Endodermal cell (in vitro differentiated cells): ENCODE measurements around the gene SYNE2. TPM values are rescaled to one million over a fixed set of nuclear protein-coding genes. Genes with fewer than 3 reads are reported as not detected.

Experiments
- DNase-seq: peaks from one replicate; pipeline ENCODE4 v3.0.0-alpha.2; 2017
- H3K27ac ChIP-seq: 2 replicates; pipeline ENCODE4 v1.5.1; 2013; ENCODE audit warnings: mild to moderate bottlenecking, low read depth, low read length, moderate library complexity
- H3K27me3 ChIP-seq: 2 replicates; pipeline ENCODE4 v1.6.1; 2013; ENCODE audit warnings: mild to moderate bottlenecking, low read length, moderate library complexity; ENCODE audit not compliant: insufficient read depth, control insufficient read depth, poor library complexity, severe bottlenecking
- H3K36me3 ChIP-seq: 2 replicates; pipeline ENCODE4 v1.7.0; 2013; ENCODE audit warnings: mild to moderate bottlenecking, low read length, moderate library complexity; ENCODE audit not compliant: control insufficient read depth, insufficient read depth
- H3K4me1 ChIP-seq: one replicate; pipeline ENCODE4 v1.7.0; 2013; ENCODE audit warnings: low read length; ENCODE audit not compliant: control insufficient read depth, insufficient read depth
- H3K4me3 ChIP-seq: 2 replicates; pipeline ENCODE4 v1.5.1; 2013; ENCODE audit warnings: mild to moderate bottlenecking, low read length, moderate library complexity
- H3K9ac ChIP-seq: 2 replicates; pipeline ENCODE4 v1.6.1; 2013; ENCODE audit warnings: mild to moderate bottlenecking, low read length, moderate library complexity; ENCODE audit not compliant: poor library complexity, severe bottlenecking; ENCODE audit errors: extremely low read depth
- H3K9me3 ChIP-seq: 2 replicates; pipeline ENCODE4 v1.6.1; 2013; ENCODE audit warnings: mild to moderate bottlenecking, low read length, moderate library complexity; ENCODE audit not compliant: control insufficient read depth
- H3K27ac Mint-ChIP-seq: 2 replicates; pipeline ENCODE4 v1.8.0; 2020; ENCODE audit warnings: mixed read lengths
- H3K27me3 Mint-ChIP-seq: 2 replicates; pipeline ENCODE4 v1.8.0; 2021; ENCODE audit warnings: mild to moderate bottlenecking, mixed read lengths; ENCODE audit not compliant: insufficient read depth
- H3K36me3 Mint-ChIP-seq: 2 replicates; pipeline ENCODE4 v1.8.0; 2020; ENCODE audit warnings: low read depth, mixed read lengths
- H3K4me1 Mint-ChIP-seq: 2 replicates; pipeline ENCODE4 v1.8.0; 2020; ENCODE audit warnings: mixed read lengths
- H3K4me3 Mint-ChIP-seq: 2 replicates; pipeline ENCODE4 v1.8.0; 2020; ENCODE audit warnings: mild to moderate bottlenecking, moderate library complexity, mixed read lengths
- H3K9me3 Mint-ChIP-seq: 2 replicates; pipeline ENCODE4 v1.8.0; 2020; ENCODE audit warnings: mild to moderate bottlenecking, mixed read lengths
- WGBS, 2 experiments: methylation state at CpG; one replicate each; pipeline versions ENCODE4 v1.1.5 to v1.1.7; 2013; ENCODE audit warnings: missing lambda C conversion rate in 2 of 2, mixed read lengths in 1 of 2; ENCODE audit not compliant: insufficient coverage in 1 of 2, insufficient read length in 1 of 2; 5-methylcytosine and 5-hydroxymethylcytosine counted together
- total RNA-seq, 2 donors: library from RNA; stranded (reverse); fragmentation: NEBNext Ultra II Directional in 1 of 2; extraction: Animal tissue kit (Norgen Biotek cat#: 25700) in 1 of 2; gene quantifications; 2 replicates in 1 of 2; 3 replicates in 1 of 2; pipeline ENCODE4 v1.2.1, GENCODE V29; 2021
- TF ChIP-seq, protein P1 (sequence below): fragments of 200-600 bp; sonication (generic); conservative IDR thresholded peaks from 2 replicates; pipeline ENCODE4 v1.5.0; 2021; ENCODE audit warnings: antibody characterized with exemption, mild to moderate bottlenecking

Gene SYNE2
- total RNA-seq, 2 donors from 2014 or later, result 65.8 to 70.0 TPM

DNA sequence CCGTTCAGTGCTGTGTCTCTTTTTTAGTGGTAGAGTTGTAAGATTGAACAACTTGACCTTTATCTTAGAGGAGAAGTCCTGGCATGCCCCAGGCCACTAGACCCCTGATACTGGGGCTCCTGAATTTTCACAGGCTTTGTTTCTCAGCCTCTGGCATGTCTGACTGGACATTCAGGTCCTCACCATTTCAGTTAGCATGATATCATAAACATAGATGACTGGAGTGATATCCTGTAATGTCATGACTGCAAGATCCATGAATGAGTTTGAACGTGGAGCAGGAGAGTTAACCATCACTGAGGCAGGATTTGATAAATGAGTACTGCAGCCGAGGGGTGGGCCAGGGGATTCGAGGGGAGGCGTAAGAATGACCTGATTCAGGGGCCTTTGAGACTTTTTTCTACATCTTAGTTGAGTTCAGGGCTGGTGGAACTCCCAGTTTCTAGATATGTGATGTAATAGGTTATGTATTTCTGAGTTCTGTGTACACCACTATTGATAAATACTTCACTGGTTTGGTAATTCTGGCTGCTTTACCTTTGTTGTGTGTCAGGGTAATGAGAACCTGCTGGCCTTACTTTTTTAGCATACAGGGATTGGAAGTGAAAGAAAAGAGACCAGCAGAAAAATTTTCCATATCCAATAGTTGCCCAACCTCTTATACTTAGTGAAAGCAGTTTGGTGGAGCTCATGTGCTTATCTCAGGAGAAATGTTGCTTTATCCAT is 217.0 kb downstream of the SYNE2 start:
- Mint-ChIP-seq H3K4me1 (peaks cover 1% of the 10 kb centered on the region), H3K27ac (no peak overlapping the region), H3K9me3 (no peaks in the 10 kb centered on the region), H3K27me3 (no peaks in the 10 kb centered on the region), H3K36me3 (peaks cover 20% of the 10 kb centered on the region), H3K4me3 (no peak overlapping the region)
- Histone ChIP-seq H3K27me3 (no peaks in the 10 kb centered on the region), H3K27ac (no peak overlapping the region), H3K4me3 (no peak overlapping the region), H3K4me1 (no peaks in the 10 kb centered on the region), H3K9me3 (no peaks in the 10 kb centered on the region), H3K36me3 (peaks cover 39% of the 10 kb centered on the region), H3K9ac (no peak overlapping the region)
- no peak for DNase-seq
- TF ChIP-seq, protein P1, sequence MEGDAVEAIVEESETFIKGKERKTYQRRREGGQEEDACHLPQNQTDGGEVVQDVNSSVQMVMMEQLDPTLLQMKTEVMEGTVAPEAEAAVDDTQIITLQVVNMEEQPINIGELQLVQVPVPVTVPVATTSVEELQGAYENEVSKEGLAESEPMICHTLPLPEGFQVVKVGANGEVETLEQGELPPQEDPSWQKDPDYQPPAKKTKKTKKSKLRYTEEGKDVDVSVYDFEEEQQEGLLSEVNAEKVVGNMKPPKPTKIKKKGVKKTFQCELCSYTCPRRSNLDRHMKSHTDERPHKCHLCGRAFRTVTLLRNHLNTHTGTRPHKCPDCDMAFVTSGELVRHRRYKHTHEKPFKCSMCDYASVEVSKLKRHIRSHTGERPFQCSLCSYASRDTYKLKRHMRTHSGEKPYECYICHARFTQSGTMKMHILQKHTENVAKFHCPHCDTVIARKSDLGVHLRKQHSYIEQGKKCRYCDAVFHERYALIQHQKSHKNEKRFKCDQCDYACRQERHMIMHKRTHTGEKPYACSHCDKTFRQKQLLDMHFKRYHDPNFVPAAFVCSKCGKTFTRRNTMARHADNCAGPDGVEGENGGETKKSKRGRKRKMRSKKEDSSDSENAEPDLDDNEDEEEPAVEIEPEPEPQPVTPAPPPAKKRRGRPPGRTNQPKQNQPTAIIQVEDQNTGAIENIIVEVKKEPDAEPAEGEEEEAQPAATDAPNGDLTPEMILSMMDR, result no peak
- 92% methylated on average over 4 to 5 of the region's 5 CpGs for WGBS, 2 experiments

GRCh38 chr14:64074961-64075612 is 222.3 kb downstream of the SYNE2 start:
- Mint-ChIP-seq H3K4me3 (no peak overlapping the region), H3K4me1 (peaks cover 9% of the 10 kb centered on the region), H3K27ac (no peak overlapping the region), H3K27me3 (no peaks in the 10 kb centered on the region), H3K36me3 (peaks cover 17% of the 10 kb centered on the region), H3K9me3 (no peaks in the 10 kb centered on the region)
- H3K36me3 ChIP-seq, result peaks cover 30% of the 10 kb centered on the region
- H3K4me3 ChIP-seq, result no peak overlapping the region
- no peak overlapping the region for H3K9ac ChIP-seq
- no peaks in the 10 kb centered on the region for H3K4me1 ChIP-seq
- no peaks in the 10 kb centered on the region for H3K27me3 ChIP-seq
- WGBS, 2 experiments, result 97% methylated on average over 2 of the region's 2 CpGs; no CpG with 5 or more reads in 1 of the 2 experiments
- DNase-seq, result no peak
- no peaks in the 10 kb centered on the region for H3K9me3 ChIP-seq
- TF ChIP-seq, protein P1, result no peak
- no peak overlapping the region for H3K27ac ChIP-seq

DNA sequence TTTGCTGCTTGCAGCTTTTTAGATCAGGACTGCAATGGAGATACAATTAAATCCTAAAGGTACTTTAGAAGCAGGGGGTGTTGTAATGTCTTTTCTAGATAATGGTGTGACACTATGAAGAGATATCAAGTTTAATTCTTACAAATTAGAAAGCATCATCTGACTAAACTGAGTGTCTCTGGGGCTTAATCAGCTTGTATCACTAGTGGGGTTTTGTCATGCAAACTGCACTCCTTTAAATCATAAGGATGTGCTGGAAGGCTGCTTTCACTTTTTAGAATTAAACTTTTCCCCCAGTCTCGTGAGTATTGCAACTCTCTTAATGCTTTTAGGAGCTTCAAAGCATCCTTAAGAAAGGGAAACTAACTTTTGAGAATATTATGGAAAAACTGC is 222.8 kb downstream of the SYNE2 start:
- Histone ChIP-seq H3K4me1 (no peaks in the 10 kb centered on the region), H3K27ac (no peak overlapping the region), H3K27me3 (no peaks in the 10 kb centered on the region), H3K36me3 (peaks cover 34% of the 10 kb centered on the region), H3K9me3 (no peaks in the 10 kb centered on the region), H3K4me3 (no peak overlapping the region), H3K9ac (no peak overlapping the region)
- H3K4me1 Mint-ChIP-seq, result peaks cover 9% of the 10 kb centered on the region
- H3K36me3 Mint-ChIP-seq, result peaks cover 19% of the 10 kb centered on the region
- WGBS, 2 experiments, result 71 to 78% methylated on average over 1 of the region's 1 CpG
- no peaks in the 10 kb centered on the region for H3K27me3 Mint-ChIP-seq
- no peak overlapping the region for H3K27ac Mint-ChIP-seq
- TF ChIP-seq, protein P1, result no peak
- DNase-seq, result no peak
- H3K4me3 Mint-ChIP-seq, result no peak overlapping the region
- no peaks in the 10 kb centered on the region for H3K9me3 Mint-ChIP-seq
